Stimulated activated CD4-positive, alpha-beta T cell treated with anti-CD3 and anti-CD28 coated beads, TNF-alpha, amount 100 ng/mL, for 4 hours (primary cell): Measurements from ENCODE around the gene SYNC.

Experiments used
- DNase-seq, 3 experiments: peaks; one replicate each; pipeline ENCODE4 v3.0.0-alpha.2; 2020; ENCODE audit warnings: low read depth in 3 of 3

Gene SYNC

DNA sequence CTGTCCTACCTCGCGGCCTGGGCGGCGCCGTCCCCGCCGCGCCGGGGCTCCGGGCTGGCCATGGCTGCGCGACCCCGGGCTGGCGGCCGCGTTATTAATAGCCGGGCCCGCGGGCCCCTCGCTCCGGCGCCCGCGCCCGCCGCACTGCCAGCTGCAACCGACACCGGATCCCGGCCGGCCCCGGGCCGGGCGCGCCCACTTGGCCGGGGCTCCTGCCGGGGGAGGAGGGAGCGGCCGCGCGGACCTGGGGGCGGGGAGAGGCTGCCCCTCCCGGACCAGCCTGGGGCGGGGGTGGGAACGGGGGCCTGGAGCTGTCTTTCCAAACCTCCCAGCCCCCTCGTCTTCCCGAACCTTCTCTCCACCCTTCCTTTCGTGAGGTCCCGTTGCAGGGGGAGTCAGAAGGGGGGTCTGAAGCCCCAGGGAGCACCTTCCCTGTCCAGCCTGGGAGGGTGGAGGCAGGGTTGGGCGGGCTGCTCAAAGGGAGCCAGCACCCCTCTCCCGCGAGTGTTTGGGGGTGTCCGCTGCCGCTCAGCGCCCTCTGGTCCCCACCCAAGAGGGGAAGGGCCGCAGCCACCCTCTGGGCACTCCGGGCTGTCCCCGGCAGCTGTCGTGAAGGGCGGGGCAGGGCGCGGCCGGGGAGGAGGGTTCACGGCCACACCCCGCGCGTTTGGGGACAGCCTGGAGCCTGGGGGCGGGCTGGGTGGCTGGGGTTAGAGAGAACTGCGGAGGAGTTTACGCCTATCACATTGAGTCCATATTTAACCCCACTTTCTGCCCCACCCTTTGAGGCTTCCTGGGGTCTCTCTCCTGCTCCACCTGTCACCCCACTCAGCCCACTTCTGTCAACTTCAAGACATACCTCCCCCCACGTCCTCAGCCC lies at the start of gene SYNC:
TSS of gene SYNC (minus strand) at position 172 of the 880 bp plus-strand sequence. CDS start at position 62, 110 bp downstream.
- DNase-seq = no peak

DNA sequence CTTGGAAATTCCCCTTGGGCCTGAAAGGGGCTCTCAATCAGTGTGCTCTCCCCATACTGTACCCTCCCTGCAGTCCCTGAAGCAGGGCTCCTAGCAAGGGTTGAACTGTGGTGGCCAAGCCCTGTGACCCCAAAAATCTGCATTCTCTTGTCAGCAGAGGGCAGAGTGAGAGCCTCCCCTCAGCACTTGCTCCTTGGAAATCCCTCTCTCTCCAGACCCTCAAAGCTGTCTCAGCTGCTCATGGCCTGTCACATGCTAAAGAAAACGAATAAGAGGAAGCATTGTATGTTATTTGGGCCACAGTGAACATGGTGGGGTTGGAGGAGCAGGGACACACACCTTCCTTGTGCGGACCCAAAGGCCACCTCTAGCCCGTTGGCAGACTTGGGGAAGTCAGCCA lies 47.2 kb upstream of the SYNC start:
- no peak for DNase-seq

DNA sequence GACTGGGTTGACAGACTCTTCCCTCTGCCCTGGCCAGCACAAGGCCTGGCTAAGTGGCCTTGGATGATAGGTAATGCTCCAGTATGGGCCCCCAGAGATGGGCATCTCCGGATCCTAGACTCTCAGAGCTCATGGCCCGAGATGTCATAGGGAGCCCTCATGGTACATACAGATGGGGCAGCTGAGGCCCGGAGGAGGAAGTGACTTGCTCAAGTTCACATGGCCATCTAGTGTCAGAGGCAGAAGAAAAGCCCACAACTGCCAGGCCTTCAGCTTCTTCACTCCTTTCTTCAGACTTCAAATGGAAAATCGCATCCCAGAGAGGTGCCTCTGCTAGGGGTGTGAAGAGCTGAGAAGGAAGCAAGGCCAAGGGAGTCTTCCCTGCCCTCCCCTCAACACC lies 46.8 kb upstream of the SYNC start:
- no peak for DNase-seq

DNA sequence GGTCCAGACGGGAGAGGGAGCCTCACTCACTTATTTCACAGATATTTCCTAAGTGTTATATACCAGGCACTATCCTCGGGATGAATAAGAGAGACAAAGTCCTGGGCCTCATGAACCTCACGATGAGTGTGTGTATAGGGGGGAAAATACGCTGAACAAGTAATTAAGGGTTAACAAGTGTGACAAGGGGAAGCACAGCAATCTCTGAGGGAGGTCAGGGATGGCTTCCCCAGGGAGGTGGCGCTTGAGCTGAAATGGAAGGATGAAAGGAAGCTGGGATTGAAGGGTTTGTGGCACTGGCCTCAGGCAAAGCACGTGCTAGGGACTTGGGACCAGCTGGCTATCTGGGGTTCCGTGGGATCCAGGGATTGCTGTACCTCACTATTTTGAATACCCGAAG lies 46.4 kb upstream of the SYNC start:
- no peak for DNase-seq

DNA sequence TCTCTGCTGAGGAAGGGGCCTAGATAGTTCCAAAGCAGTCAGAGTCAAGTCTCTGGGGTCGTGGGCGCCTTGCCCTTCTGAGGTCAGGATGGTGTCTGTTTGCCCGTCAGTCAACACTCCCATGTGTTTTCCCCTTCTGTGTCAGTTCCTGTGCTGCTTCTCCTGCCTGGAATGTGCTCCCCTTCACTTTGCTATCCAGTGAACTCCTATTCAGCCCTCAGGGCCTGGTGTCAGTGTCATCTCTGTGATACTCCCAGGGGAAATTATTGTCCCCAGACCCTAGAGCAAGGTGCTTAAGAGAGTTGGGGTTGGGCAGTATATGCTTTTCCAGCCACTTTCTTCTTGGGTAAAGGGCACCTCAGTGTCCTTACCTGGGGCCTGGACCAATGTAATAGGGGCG lies 45.8 kb upstream of the SYNC start:
- DNase-seq = no peak

DNA sequence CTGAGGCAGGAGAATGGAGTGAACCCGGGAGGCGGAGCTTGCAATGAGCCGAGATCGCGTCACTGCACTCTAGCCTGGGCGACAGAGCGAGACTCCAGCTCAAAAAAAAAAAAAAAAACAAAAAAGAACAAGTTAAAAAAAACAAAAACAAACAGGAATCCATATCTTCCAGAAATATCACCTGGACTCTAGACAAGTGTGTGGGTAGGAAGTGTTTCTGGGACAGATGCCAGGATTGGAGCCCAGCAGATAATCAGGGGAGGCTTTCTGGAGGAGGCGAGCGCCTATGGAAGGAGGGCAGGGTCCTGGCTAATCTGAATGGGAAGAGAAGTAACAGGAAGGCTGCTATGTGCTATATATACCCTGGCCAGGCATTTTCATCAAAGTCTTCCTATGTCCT lies 43.6 kb upstream of the SYNC start:
- no peak for DNase-seq

DNA sequence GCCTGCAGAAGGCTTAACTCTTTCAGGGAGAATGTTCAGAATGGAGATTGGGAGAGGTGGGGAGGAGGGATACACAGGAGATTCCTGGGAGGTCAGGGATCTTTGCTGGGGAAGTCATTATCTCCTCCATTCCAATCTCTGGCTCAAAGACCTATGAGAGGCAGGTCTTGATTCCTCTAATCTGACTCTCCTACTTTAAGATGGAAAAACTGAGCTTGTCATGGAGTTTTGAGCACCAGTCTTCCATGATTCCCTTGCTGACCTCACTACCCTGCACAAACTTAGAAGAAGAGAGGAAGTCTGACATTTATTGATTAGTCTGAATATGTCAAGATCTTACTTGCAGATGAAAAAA lies 41.5 kb upstream of the SYNC start:
- DNase-seq = no peak

DNA sequence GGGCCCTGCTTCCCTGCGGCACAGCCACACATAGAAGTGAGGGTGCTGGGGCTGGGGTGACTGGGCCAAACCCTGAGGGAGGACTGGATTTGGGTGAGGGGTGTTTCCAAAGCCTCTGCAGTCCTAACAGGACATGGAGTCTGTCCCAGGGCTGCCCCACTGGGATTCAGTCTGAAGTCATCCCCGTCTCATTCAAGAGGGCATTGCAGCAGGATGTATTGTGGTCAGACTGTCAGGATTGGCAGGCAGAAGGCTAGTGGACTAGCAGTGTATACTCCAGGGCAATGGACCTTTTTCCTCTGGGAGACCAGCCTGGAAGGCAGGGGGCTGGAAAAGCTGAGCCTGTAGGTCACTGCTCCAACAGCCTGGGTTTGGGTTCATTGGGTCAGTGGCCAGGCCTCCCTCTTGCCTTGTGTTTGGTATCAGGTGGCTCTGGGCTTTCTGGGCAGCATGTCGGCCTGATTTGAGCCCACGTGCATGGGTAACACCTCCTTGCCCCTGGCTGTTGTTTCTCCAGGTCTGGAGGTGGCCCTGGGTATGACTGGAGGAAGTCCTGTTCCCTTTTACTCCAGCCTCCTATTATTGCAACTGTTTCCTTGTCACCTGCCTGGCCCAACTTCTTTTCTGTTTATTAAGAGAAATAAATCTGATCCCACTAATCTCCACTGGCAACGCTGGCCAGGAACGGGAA lies 41.0 kb upstream of the SYNC start:
- DNase-seq = no peak

DNA sequence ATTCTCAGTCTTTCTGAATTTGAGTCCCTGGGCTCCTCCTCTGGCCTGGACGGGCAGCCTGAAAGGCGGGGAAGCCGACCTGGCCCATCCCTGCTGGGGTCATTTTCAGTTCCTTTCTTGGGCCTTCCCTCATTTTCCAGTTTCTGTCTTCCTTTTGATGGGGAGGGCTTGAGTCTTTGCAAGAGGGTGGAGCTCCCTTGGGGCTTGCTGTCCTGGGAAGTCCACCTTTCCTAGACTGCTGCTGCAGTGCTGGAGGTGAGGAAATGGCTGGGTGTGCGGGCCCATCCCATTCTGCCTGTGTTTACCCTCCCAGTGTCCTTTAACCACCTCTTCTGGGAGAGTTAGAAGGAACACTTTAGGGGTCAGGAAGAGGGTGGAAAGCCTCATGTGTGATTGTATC lies 40.4 kb upstream of the SYNC start:
- DNase-seq = no peak

DNA sequence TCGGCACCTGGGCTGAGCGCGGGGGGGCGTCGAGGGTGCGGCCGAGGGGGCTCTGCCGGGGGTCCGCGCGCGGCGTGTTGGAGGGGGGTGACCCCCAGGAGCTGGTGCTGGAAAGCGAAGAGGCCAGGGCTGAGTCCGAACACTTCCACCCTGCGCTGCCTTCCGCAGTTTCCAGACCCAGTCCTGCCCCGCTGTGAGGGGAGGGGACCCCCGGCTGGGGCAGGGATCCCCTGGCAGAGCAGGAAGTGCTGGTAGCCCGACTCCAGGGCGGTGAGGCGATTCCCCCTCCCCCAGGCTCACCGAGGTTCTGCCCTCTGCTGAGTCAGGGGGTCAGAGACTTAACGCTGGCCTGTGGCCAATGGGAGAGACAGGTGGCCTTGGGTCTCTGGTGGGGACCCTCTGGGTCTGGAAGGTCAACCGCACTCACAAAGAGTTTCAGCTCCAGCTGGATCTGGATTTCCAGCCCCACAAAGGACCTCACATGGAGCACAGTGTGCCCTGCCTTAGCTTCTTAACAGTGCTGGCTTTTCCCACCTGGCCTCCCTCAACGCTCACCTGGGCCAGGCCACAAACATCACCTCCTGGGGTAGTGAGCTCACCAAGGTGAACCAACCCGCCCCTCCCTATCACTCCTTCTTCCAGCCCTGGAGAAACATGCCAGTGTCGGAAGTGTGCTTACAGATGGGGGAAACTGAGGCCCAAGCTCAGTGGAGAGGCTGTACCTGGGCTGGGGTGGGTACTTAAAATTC lies 39.8 kb upstream of the SYNC start:
- DNase-seq = no peak

DNA sequence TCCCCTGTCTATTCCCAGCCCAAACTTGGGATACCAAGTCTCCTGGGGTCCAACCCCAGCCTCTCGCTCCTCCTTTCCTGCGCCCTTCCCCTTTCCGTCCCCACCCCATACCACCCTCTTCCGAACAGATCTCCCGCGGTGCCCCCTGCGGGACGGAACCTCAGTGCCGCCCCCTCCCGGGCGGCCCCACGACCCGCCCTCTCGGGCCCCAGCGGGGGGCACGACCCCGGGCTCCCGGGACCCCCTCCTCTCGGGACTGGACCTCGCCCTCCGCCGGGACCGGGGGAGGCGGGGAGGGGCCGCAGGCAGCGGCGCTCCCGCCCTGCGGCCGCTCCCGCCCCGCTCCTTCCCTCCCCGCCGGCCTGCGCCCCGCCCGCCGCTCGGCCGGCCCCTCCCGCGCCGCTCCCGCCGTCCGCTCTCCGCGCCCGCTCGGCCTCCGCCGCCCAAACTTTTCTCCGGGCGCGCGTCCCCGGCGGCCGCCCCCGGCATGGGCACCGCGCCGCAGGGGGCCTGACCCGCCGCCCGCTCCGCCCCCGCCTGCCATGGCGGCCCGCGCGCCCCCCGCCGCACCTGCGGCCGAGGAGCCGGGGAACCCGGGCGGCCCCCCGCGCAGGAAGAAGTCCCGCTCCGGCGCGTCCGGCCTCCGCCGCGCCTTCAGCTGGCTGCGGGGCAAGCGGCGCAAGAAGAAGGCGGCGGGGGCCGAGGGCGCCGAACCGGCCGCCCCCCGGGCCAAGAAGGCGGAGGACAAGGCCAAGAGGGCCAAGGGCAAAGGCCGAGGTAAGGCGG lies 39.0 kb upstream of the SYNC start:
- no peak for DNase-seq

DNA sequence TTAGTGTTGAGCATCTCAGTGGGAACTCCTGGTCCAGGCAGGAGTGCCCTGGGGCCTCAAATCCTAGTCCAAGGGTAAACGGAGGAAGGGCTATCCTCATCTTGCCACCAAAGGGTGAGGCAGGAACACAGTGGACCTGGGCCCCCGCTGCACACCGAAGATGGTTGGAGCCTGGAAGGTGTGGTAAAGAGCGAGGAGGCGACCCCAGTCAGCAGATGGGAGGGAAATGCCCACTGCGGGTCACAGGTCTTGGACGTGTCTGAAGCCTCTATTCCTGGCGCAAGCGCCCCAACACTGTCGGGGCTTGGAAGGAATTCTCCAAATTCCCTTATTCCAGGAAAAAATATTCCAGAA lies 38.5 kb upstream of the SYNC start:
- DNase-seq = no peak

DNA sequence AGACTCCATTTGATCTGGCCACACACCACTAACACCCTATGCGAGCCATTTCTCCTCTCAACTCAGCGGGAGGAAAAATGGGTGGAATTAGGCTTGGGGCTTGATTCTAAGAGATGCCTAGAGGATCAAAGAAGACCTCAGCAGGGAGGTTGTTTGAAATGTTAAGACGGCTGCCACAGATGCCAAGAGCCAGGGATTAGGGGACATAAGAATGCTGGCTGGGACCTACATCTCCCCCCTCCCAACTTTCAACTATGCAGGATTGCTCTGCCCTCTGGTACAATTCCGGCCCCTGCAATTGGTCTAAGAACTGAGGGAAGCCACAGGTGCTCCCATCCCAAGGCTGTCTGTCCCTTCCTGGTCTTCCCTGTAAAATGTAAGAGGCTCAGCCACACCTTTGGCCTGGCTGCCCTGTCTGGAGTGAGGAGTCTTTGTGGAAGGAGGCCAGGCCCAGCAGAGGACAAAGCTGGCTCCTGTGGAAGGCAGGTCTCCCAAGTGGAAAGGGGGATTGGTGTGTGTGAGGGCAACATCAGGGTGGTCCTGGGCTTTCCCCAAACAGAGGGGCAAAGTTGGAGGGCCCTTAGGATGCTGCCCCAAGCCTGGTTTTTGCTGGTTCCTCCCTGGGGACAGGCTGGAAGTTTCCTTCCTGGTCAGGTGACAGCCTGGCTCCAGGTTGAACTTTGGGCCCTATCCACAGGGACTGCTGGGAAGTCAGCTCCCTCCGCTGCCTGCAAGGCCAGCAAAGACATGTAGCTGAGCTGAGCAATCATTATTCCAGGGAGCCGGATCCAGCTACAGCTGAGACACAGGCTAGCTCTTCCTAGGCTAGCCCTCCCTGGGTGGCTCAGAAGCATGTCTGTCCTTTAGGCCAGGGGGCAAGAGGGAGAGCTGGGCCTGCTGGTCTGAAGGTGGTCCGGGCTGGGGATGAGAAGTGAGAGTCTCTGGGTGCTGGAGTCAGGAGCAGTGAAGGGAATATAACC lies 34.5 kb upstream of the SYNC start:
- DNase-seq = no peak

DNA sequence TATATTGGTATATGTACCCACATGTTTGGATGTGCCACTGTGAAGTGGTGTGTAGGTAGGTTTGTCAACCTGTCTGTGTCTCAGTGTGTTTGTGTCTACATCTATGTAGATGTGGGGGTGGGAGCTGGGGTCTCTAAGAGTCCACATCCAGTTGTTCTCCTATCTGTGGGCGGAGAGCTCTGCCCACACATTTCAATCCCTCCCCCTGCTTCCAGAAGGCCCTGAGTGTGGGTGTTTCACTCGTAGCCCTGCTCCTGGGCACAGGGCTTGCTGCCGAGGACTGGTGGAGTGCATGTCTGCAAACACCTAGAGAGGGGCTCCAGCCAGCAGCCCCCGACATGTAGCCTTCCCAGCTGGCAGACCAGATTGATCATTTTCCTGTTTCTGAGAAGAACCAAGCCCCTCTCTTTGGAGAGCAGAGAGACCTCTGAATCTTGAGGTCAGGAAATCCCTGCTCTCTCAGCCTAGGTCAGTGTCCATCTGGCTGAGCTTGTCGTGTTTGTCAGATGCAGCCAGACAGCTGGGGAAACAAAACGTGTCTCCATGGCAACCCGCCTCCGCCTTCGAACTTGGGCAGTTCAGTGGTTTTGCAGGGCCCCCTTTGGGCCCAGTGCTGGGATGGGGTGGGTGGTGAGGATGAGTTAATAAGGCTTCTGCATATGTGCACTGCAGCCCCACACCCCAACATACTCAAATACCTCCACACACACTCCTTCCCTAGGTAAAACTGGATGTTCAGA lies 31.2 kb upstream of the SYNC start:
- DNase-seq = no peak

DNA sequence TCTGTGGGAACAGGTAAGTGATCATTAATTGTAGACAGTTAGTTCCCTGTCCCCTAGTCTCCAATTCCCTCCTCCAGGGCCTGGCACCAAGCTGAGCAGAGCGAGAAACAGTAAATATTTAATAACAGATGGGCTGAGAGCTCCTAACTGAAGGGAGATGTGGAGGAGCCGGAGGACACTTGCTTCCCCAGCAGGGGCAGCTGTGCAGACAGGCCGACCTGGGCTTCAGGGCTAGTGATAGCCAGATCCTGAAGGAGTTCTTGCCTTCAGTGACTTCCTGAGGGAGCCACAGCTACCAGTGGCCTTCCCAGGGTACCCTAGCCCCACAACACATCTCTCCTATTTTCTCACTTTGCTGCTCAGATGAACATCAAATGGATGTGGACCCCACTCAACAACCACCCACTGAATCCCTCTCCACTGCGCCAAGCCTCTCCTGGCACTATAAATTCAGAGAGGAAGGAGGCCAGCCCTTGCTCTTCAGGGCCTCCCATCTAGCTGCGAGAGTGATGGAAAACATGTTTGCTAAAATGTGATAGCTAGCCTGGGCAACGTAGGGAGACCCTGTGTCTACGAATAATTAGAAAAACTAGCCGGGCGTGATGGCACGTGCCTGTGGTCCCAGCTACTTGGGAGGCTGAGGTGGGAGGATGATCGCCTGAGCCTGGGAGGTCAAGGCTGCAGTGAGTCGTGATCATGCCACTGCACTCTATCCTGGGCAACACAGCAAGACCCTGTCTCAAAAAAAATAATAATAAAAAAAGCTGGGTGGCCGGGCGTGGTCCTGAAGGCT lies 26.9 kb upstream of the SYNC start:
- DNase-seq = no peak

DNA sequence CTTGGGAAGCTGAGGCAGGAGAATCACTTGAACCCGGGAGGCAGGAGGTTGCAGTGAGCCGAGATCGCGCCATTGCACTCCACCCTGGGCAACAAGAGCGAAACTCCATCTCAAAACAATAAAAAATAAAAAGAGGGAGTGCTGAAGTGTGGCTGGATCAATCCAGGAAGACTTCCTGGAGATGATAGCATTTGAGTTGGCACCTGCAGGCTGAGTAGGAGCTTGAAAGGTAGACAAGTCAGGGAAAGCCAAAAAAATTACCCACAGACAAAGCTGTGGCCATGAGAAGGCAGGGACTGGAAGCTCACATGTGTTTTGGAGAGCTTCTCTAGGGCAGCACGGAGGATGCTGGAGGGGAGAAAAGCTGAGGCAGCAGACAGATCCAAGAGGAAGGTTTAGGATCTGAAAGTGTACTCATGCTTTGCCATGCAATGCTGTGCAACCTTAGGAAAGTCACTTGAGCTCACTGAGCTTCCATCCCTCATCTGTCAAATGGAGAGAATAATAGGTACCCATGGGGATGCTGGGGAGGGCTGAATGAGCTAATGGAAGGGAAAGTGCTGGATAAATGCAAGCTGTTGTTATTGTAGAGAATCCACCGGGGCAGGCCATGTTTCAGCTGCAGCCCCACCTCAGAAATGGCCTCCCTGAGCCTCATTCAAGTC lies 26.0 kb upstream of the SYNC start:
- no peak for DNase-seq

DNA sequence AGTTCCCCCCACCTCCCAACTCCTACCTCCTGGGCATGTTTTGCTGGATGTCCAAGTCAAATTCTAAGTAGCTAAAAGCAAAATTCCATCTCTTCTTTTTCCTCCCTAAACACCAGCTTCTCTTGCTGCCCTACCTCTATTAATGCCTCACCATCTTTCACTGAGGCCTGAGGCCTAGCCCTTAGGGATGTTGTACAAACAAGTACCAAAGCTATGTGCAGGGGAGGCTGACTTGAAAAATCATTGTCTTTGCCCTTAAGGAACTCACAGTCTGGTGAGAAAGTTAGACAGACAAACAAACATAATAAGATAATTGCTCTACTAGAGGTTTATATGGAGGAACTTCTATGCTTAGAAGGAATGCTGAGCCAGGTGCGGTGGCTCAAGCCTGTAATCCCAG lies 25.3 kb upstream of the SYNC start:
- DNase-seq = no peak

DNA sequence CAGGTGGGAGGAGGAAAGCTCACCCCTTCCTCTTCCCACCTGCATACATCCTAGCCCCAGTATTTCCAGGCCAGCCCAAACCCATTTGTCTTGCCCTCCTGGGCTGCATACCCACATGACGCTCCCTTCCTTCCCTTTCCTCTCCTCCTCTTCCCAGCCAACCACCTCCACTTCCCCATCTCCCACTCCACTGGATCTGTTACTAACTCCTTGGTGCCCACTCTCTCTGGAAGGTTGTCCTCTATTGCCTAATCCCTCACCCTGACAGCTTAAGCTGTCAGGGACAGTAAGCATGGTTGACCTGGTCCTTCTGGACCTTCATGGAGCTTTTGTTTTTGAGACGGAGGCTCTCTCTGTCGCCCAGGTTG lies 23.0 kb upstream of the SYNC start:
- DNase-seq = no peak
